Spleen (tissue), 11 donors: ENCODE results near the gene KLC3. TPM values are rescaled to one million over a fixed set of nuclear protein-coding genes. Genes with fewer than 3 reads are reported as not detected.
A peak's percentile ranks its signal among the peaks of the same experiment; 100 is the strongest.

Experiments
- DNase-seq: peaks from one replicate; pipeline ENCODE4 v3.0.0-alpha.2; 2020
- H3K27ac ChIP-seq, 8 donors: fragments of 200-600 bp; sonication (generic) in 7 of 8; 1 replicate in 4 of 8; 2 replicates in 4 of 8; pipeline versions ENCODE4 v1.5.0 to v1.8.0; 2016 to 2021; ENCODE audit warnings: inconsistent platforms in 4 of 8, mild to moderate bottlenecking in 4 of 8, moderate library complexity in 1 of 8
- H3K27me3 ChIP-seq, 7 donors: fragments of 200-600 bp; sonication (generic) in 6 of 7; replicated peaks in 1 of 7; 1 replicate in 4 of 7; 2 replicates in 3 of 7; pipeline versions ENCODE4 v1.5.0 to v1.8.0; 2016 to 2021; ENCODE audit warnings: inconsistent platforms in 3 of 7, mild to moderate bottlenecking in 1 of 7
- H3K36me3 ChIP-seq, 6 donors: fragments of 200-600 bp; sonication (generic) in 5 of 6; 1 replicate in 4 of 6; 2 replicates in 2 of 6; pipeline versions ENCODE4 v1.5.0 to v1.8.0; 2016 to 2021; ENCODE audit warnings: inconsistent platforms in 2 of 6
- H3K4me1 ChIP-seq, 6 donors: fragments of 200-600 bp; sonication (generic) in 5 of 6; 1 replicate in 3 of 6; 2 replicates in 3 of 6; pipeline versions ENCODE4 v1.5.0 to v1.8.0; 2016 to 2021; ENCODE audit warnings: inconsistent platforms in 3 of 6
- H3K4me3 ChIP-seq, 8 donors: fragments of 200-600 bp; sonication (generic) in 7 of 8; 1 replicate in 4 of 8; 2 replicates in 4 of 8; pipeline versions ENCODE4 v1.5.0 to v1.8.0; 2016 to 2021; ENCODE audit warnings: inconsistent platforms in 4 of 8, mild to moderate bottlenecking in 4 of 8, moderate library complexity in 2 of 8
- H3K9me3 ChIP-seq, 8 donors: fragments of 200-600 bp; sonication (generic) in 7 of 8; 1 replicate in 4 of 8; 2 replicates in 4 of 8; pipeline versions ENCODE4 v1.5.0 to v1.8.0; 2016 to 2021; ENCODE audit warnings: inconsistent platforms in 4 of 8
- POLR2A ChIP-seq, 3 donors: fragments of 450-650 bp; IDR thresholded peaks; one replicate each; pipeline ENCODE4 v1.5.1; 2017; ENCODE audit warnings: antibody characterized with exemption in 3 of 3, mild to moderate bottlenecking in 1 of 3
- POLR2AphosphoS5 ChIP-seq, 3 donors: sonication (generic); formaldehyde crosslinking; IDR thresholded peaks; one replicate each; pipeline ENCODE4 v1.5.1; 2017; ENCODE audit warnings: antibody characterized with exemption in 3 of 3
- WGBS, 5 donors: extraction: QIAGEN DNeasy Blood & Tissue Kit in 3 of 5; methylation state at CpG; one replicate each; pipeline versions ENCODE4 v1.1.5 to v1.1.7; 2013 to 2018; 5-methylcytosine and 5-hydroxymethylcytosine counted together
- intact Hi-C: fragments of 100-400 bp; cut with DNase I; formaldehyde crosslinking; loops from one replicate; pipeline ENCODE4 v1.15.0; 2023; ENCODE audit warnings: low total_unique reads
- polyA plus RNA-seq, 3 donors: library from polyadenylated mRNA; stranded (reverse); fragments of 200-250 nt; gene quantifications; one replicate each; pipeline ENCODE4 v1.2.1, GENCODE V29; 2013
- total RNA-seq, 7 donors: library from RNA; depleted of rRNA in 3 of 7; stranded (reverse); fragments of >200 nt in 3 of 7; fragmentation: NEBNext Ultra II Directional in 4 of 7; extraction: Animal tissue kit (Norgen Biotek cat#: 25700) in 4 of 7; gene quantifications; one replicate each; pipeline versions ENCODE4 v1.1.0 to v1.2.1, GENCODE V29; 2016 to 2021
- TF ChIP-seq, protein P1 (sequence below), 11 experiments: fragments of 200-600 bp in 7 of 11; fragments of 450-650 bp in 4 of 11; sonication (generic) in 4 of 11; IDR thresholded peaks in 8 of 11; conservative IDR thresholded peaks in 3 of 11; 1 replicate in 7 of 11; 2 replicates in 4 of 11; pipeline versions ENCODE4 v1.4.0 to v1.8.0; 2016 to 2021; ENCODE audit warnings: antibody characterized with exemption in 11 of 11, inconsistent platforms in 4 of 11, mild to moderate bottlenecking in 1 of 11
- donor health status: healthy with polysubstance abuse.
- donor health status: DM: no; HTN: no; CAD: no; lungs with moderate emphysema.
- donor health status: DM: no; HTN: no; CAD: no.
- donor health status: Bipolar disorder and iron deficiency.
- donor health status: healthy.
- donor health status: DM: no; HTN: no; CAD: no.
- donor health status: DM: yes; HTN: yes; CAD: no.

The KLC3 gene
- total and polyA plus RNA-seq, 10 donors: 0.05 to 0.87 (median 0.08) TPM; not detected in 6

DNA sequence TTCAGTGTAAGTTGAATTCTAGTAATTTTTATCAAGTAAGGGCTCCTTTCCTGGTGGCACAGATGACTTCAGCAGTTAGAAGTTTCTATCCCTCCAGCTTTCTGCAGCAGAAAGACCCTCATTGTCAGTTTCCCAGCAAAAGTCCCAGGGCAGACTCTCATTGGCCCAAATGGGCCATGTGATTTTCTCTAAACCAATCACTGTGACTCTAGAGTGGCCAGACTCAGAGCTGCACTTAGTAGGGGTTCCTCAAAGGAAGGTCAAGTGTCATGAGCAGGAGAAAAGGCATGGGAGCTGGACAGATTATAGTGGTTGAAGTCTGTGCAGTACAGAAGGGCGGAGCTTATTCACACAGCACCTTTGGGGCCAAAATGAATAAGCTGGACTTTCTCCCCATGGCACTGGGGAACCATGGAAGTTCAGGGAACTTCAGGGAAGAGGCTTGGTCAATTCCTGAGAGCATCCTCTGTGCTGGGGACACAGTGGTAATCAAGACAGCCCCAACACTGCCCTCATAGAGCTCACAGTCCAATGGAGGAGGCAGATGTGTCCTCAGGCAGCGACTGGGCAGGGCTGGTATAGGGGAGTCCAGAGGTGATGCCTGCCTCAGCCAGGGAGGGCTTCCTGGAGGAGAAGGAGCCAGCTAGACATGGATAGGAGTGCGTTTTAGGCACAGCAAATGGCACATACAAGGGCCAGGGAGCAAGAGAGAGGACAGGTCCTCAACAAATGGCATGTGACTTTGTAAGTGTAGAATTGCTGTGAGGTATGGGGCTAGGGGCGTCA, 36.2 kb upstream of the KLC3 start:
- H3K27ac ChIP-seq: no peak overlapping the region
- TF ChIP-seq POLR2AphosphoS5 (IDR thresholded peaks at IDR 0.05): peak in 1 of 3 donors; percentile 11
- no peak for TF ChIP-seq POLR2A (IDR thresholded peaks at IDR 0.05)
- TF ChIP-seq, protein P1, sequence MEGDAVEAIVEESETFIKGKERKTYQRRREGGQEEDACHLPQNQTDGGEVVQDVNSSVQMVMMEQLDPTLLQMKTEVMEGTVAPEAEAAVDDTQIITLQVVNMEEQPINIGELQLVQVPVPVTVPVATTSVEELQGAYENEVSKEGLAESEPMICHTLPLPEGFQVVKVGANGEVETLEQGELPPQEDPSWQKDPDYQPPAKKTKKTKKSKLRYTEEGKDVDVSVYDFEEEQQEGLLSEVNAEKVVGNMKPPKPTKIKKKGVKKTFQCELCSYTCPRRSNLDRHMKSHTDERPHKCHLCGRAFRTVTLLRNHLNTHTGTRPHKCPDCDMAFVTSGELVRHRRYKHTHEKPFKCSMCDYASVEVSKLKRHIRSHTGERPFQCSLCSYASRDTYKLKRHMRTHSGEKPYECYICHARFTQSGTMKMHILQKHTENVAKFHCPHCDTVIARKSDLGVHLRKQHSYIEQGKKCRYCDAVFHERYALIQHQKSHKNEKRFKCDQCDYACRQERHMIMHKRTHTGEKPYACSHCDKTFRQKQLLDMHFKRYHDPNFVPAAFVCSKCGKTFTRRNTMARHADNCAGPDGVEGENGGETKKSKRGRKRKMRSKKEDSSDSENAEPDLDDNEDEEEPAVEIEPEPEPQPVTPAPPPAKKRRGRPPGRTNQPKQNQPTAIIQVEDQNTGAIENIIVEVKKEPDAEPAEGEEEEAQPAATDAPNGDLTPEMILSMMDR (IDR thresholded peaks at IDR 0.05 in 8 of 11, conservative IDR thresholded peaks at IDR 0.05 in 3 of 11): no peak
- H3K4me3 ChIP-seq: no peak overlapping the region
- H3K4me1 ChIP-seq: no peaks in the 10 kb centered on the region
- WGBS, 5 donors: 71 to 76% (median 75%) methylated on average over 4 of the region's 4 CpGs
- H3K27me3 ChIP-seq: peaks cover 0 to 4% (median 0%) of the 10 kb centered on the region in 7 donors
- DNase-seq: no peak
- peaks cover 0 to 39% (median 16%) of the 10 kb centered on the region in 6 donors for H3K36me3 ChIP-seq
- intact Hi-C loops: no loop called here
- peaks cover 0 to 8% (median 0%) of the 10 kb centered on the region in 8 donors for H3K9me3 ChIP-seq

DNA sequence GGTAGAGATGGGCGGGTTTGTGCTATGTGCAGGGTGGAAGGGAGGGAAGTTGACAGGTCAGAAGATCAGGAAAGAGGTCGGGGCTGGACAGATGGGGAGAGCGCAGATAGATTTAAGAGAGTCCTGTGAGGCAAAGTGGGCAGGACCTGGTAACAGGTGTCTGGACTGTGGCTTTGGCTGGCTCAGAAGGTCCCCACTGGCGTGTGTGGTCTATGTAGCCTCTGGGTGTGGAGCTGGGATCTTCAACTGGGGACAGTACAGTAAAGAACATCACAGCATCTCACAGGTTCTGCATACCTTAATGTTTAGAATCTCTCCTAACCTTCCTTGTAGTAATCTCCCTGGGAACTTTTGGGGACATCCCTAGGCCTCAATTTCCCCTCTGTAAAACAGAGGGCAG, 35.5 kb upstream of the KLC3 start:
- intact Hi-C loops: no loop called here
- Histone ChIP-seq H3K4me1 (no peaks in the 10 kb centered on the region), H3K9me3 (peaks cover 0 to 8% (median 0%) of the 10 kb centered on the region in 8 donors), H3K27me3 (peaks cover 0 to 4% (median 0%) of the 10 kb centered on the region in 7 donors), H3K4me3 (no peak overlapping the region), H3K27ac (no peak overlapping the region), H3K36me3 (peaks cover 0 to 32% (median 11%) of the 10 kb centered on the region in 6 donors)
- TF ChIP-seq, protein P1 (IDR thresholded peaks at IDR 0.05 in 8 of 11, conservative IDR thresholded peaks at IDR 0.05 in 3 of 11): no peak
- TF ChIP-seq POLR2AphosphoS5 (IDR thresholded peaks at IDR 0.05) (no peak), POLR2A (IDR thresholded peaks at IDR 0.05) (no peak)
- 63 to 73% (median 65%) methylated on average over 4 of the region's 4 CpGs for WGBS, 5 donors
- no peak for DNase-seq

- DNase-seq: no peak
- WGBS, 5 donors: 25 to 31% (median 28%) methylated on average over 5 of the region's 5 CpGs
- no peak for TF ChIP-seq POLR2A (IDR thresholded peaks at IDR 0.05)
- no peak for TF ChIP-seq POLR2AphosphoS5 (IDR thresholded peaks at IDR 0.05)
- TF ChIP-seq, protein P1 (IDR thresholded peaks at IDR 0.05 in 8 of 11, conservative IDR thresholded peaks at IDR 0.05 in 3 of 11): no peak
- Histone ChIP-seq H3K27ac (no peak overlapping the region), H3K4me3 (no peak overlapping the region), H3K9me3 (peaks cover 0 to 8% (median 0%) of the 10 kb centered on the region in 8 donors), H3K4me1 (no peaks in the 10 kb centered on the region), H3K27me3 (peaks cover 0 to 4% (median 0%) of the 10 kb centered on the region in 7 donors), H3K36me3 (peaks cover 0 to 28% (median 8%) of the 10 kb centered on the region in 6 donors)
- intact Hi-C loops: no loop called here
These were observed 35.1 kb upstream of the KLC3 start for GRCh38 chr19:45305421-45305820.

DNA sequence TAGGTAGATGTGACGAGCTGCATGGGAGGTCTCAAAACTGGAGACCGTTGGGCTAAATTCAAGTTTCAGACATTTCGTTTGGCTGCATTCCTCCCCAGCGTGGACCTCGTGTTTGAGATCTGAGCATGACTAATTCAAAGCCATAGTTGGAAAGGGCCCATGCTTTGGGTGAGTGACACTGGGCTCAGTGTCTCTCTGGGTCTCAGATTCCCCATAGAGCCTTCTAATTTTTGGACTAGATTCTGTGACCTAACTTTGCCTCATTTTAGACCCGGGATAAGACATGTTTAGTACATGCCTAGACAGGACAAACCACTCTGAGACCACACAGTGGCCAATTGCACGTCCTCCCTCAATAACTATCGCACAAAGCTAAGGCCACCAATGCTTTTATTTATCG, 34.5 kb upstream of the KLC3 start:
- Histone ChIP-seq H3K4me1 (no peaks in the 10 kb centered on the region), H3K27me3 (peaks cover 0 to 4% (median 0%) of the 10 kb centered on the region in 7 donors), H3K4me3 (no peak overlapping the region), H3K36me3 (peaks cover 0 to 22% (median 5%) of the 10 kb centered on the region in 6 donors), H3K27ac (no peak overlapping the region), H3K9me3 (peaks cover 0 to 8% (median 0%) of the 10 kb centered on the region in 8 donors)
- intact Hi-C loops: no loop called here
- TF ChIP-seq, protein P1 (IDR thresholded peaks at IDR 0.05 in 8 of 11, conservative IDR thresholded peaks at IDR 0.05 in 3 of 11): no peak
- TF ChIP-seq POLR2A (IDR thresholded peaks at IDR 0.05) (no peak), POLR2AphosphoS5 (IDR thresholded peaks at IDR 0.05) (no peak)
- 63 to 75% (median 72%) methylated on average over 9 of the region's 9 CpGs for WGBS, 5 donors
- DNase-seq: no peak
